Measurements from ENCODE around the gene SNX17.
"Not testable (repeated sequence)": the region's sequence is repeated elsewhere in the genome, so short reads cannot be mapped to it uniquely, and the experiment has no call there.

The SNX17 gene, protein sequence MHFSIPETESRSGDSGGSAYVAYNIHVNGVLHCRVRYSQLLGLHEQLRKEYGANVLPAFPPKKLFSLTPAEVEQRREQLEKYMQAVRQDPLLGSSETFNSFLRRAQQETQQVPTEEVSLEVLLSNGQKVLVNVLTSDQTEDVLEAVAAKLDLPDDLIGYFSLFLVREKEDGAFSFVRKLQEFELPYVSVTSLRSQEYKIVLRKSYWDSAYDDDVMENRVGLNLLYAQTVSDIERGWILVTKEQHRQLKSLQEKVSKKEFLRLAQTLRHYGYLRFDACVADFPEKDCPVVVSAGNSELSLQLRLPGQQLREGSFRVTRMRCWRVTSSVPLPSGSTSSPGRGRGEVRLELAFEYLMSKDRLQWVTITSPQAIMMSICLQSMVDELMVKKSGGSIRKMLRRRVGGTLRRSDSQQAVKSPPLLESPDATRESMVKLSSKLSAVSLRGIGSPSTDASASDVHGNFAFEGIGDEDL

DNA sequence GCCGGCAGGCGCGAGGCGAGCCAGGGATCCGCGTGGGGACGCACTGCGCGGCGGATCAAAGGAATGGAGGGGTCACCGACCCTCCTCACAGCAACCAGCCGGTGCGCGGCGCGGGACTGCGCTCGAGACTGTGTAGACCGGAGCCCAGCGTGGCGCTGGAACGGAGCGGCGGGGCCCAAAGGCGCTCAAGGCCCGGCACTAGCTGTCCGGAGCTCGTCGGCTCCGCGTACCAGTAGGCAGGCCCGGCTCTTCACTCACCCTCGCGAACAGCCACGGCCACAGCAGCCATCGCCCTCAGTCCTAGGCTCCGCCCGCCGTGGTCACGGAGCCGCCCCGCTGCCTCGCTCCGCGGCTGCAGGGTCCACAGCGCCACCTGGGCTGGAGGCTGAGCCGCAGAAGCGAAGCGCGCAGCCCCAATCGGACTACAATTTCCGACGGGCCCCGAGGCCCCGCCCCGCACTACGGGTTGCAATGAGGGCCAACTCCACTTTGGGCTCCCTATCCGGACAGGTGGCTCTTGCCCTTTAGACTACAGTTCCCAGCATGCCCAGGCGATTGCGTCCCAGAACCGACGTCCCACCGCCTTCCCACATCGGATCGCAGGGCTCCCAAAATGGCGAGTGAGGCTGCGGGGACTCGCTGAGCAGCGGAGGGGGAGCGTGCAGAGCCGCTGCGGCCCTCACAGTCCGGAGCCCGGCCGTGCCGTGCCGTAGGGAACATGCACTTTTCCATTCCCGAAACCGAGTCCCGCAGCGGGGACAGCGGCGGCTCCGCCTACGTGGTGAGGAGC lies at the start of gene SNX17, which contains the start of gene EIF2B4:
Gene SNX17 (plus strand): TSS at position 591 of the 790 bp plus-strand sequence. CDS start 128 bp downstream, at position 719.
Gene EIF2B4 (minus strand): TSS at position 313 of the 790 bp plus-strand sequence. CDS start 24 bp downstream, at position 289.
- peak; percentile 99 for DNase-seq

DNA sequence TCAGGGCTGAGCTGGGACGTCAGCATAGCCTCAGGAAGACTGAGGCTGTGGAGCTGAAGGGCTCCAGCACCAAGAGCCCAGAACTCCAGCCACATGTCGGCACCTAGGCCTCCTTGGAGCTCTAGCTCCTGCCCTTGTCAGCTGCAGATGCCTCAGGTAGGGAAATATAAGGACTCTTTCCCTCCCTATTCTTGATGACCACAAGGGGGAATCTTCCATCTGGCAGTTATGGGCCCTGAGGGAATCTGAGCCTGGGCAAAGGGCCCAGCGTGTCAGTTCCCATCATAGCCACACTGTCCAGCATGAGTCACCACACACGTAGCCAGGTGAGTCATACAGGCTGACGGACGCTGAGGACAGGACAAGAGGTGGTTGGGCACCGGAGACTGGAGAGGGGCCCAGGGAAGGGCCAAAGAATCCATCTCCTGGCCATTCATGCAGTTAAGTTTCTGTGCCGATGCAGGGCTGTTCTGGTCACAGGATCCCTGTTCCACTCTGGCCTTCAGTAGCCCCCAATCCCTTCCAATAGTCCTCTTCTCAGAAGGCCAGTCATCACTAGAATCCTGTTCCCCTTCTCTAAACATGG lies 49.4 kb upstream of the SNX17 start:
- DNase-seq, result peak; percentile 72

DNA sequence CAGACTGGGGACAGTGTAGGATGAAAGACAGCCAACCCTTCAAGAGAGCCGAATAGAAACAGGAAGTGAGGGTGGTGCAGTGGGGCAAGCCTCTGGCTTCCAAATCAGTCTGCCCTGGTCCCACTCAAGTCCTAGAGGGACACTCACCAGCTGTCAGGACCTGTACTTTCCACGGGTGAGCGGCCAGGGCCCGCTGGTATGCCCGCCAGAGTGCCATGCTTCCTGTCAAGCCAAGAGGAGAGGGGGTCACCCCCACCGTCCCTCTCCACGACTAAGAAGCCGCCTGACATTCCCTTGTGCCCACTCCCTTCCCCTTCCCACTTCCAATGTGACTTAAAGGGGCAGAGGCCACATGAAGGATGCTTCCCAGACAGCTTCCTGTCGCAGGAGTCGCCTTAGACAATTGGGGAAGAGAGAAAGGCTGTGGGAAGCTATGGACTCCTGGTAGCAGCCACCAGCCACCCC lies 48.1 kb upstream of the SNX17 start:
- DNase-seq, result peak; percentile 55

DNA sequence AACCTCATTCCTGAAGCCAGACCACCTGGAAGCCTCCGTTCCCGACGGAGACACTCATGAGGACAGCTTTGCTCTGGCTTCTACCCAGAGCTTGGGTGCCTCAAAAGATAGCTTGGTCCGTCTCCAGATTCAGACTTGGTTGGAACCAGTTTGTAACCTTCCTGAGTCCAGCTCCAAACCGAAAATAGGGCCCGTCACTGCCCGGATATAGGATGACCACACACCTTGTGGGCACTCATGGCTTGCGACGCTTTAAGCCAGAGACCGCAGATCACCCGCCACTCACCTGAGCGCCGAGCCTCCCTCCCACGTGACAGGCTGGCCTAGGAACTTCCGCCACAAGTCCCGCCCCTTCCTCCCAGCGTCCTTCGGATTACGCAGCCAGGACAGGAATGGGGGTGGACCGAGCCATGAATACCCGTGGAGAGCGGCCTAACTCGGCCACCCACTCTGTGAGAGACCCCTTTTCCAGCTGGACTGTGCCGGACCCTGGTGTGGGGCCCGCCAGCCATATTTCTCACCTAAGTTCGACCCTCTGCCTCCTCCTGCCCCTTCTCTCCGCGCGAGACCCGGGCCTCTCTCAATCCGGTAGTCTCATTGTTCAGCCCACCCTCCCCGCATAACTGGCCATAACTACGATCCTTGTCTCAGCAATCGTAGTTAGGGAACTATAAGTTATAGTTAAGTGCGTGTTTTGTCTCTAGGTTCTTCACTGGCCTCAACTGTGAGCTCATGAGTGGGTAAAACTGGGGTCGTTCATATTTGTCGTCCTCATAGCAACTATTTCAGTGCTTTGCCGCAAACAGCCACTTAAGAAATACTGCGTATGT lies 47.4 kb upstream of the SNX17 start, which contains the start of gene MPV17:
Gene MPV17 (minus strand): TSS at position 332 of the 830 bp plus-strand sequence. CDS start 580 bp downstream, outside the sequence.
- DNase-seq, result peak; percentile 97

DNA sequence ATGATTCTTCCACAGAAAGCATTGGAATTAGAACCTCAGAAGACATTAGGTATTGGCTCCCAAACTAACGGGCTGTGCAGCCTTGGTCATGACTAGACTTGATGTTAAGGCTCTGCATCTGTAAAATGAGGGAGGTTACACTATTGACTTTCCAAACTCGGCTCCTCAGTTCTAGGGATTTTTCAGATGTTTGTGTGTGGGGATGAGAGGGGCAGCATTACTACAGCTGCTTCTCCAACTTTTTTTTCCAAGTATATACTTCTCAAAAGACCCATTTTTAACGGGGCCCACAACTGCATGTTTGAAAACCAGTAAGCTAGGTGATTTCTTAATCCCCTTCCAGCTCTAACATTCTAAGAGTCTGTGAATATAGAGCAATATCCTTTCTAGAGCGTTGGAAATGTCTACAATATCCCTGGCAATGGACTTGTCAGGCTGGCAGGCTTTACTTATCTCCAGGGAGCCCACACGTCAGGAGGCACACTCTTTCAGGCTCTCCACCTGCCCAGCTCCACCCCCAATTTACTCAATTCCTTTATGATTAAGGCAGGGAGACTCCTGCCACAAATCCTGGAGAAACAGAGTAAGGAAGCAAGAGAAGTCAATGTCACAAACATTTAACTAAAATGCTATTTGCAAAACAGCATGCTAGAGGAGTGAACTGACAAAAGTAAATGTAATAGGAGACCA lies 46.7 kb upstream of the SNX17 start:
- DNase-seq, result peak; percentile 41

DNA sequence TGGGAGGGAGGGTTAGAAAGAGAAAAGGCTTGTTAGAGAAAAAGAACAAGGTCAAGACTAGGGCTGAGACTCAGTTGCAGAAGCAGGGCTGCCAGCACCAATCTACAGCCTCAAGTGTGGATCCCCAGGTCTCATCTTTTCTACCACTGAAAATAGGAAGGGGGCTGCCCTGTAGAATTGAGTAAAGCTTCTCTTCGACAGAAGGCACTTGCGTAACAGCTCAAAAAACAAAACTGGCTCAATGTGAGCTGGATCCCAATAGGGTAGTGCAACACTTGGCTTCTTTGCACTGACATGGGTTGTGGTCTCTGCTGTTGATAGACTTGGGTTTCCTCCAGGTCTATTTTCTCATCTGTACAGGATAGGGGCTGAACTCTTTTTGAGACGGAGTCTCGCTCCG lies 45.7 kb upstream of the SNX17 start:
- DNase-seq, result no peak

DNA sequence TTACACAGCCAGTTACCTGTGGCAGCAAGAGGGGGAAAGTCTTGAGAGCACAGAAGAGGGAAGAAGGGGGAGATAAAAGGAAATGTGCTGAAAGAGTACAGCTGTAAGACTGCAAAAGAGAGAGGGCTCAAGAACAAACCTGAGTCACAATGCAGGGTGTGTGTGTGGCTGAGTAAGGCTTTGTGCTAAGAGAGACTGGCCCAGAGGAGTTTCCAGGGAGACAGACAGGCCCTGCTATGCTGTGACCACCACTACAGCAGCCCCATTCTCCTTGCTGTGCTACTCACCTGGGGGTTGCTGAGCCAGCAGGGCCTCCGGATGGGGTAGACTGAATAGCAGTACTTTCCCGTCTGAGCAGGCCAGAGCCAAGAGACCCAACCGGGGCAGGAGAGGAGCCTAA lies 35.1 kb upstream of the SNX17 start:
- DNase-seq, result no peak

DNA sequence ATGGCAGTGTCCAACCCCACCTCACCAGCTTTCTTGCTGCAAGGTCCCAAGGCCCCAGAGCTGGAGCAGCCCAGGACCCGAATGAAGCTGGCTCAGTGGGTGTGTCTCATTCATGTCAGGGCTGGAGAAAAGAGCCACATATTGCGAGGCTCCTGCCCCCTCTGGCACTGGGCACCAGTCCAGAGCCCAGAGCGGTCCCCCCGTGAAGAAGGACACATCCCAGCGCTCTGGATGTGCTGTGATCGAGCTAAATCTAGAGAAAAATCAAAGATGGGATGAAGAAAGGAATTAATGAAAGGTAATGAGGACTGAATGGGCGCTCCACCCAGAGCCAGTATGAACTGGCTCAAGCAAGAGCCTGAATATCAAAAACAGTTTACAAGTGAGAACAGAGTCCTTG lies 34.2 kb upstream of the SNX17 start:
- DNase-seq, result no peak

DNA sequence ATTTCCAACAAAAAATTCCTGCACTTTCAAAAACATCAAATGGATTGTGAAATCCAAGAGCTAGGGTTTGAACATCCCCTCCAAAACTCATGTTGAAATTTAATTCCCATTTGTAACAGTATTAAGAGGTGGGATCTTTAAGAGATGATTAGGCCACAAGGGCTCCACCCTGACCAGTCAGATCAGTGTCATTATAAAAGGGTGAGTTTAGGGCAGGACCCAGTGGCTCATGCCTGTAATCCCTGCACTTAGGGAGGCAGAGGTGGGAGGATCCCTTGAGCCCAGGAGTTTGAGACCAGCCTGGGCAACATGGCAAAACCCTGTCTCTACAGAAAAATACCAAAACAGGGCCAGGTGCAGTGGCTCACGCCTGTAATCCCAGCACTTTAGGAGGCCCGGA lies 22.8 kb upstream of the SNX17 start:
- peak; percentile 71 for DNase-seq

DNA sequence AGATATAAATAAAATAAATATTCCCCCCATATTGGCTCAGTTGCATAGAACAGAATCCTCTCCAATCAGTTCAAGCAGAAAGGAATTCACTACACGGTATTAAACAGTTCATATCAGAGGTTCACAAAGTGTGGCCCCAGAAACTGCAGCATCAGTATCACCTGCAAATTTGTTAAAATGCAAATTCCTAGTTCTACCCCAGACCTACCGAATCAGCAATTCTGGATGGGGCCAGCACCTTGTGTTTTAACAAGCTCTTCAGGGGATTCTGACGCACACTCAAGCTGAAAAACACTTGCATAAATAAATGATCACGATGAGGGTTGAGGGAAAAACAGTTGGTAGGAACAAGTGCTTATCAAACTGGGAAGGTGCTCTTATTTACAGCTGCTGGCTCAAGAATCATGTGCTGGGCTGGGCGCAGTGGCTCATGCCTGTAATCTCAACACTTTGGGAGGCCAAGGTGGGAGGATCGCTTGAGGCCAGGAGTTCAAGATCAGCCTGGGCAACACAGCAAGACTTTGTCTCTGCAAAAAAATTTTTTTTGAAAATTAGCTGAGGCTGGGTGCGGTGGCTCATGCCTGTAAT lies 20.2 kb upstream of the SNX17 start:
- no peak for DNase-seq

DNA sequence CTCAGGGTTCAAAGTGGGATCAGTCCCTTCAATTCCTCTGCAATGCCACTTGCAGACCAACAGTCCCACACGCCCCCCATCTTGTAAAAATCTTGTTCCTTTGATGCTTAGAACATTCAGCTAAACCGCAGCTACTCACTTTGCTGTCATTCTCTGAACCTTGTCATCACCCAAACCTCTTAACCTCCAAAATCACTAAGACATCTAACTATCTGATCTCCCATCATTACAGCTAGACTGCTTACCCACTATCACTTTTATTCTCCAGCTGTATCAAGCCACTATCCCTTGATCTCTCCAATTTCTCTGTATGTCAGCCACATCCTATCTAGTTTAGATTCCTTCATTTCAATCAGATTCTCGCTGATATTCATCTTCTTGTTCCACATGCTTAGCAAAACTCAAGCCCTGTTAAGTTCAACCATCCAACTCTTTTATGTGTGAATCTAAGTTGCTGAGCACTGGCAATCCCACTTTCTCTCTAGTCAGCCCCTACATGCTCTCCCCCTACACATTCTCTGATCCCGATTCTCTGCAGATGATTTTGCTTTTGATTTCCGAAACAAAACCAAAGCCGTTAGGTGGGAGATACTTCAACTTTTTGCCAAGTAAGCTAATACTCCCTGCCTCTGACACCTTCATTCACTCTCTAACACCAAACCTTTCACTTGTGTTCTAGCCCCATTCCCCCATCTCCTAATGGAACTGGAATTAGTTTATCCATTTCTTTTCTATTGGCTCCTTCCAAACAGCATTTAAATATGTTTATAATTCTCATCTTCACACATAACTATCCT lies 18.4 kb upstream of the SNX17 start:
- DNase-seq, result no peak

DNA sequence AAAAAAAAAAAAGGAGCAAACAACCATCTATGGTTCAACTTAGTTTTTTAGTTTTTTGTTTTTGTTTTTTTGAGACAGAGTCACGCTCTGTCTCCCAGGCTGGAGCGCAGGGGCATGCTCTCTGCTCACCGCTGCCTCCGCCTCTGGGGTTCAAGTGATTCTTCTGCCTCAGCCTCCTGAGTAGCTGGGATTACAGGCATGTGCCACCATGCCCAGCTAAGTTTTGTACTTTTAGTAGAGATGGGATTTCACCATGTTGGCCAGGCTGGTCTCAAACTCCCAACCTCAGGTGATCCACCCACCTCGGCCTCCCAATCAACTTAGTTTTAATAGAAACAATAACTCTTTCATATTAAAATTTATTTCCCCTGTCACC lies 17.0 kb upstream of the SNX17 start:
- DNase-seq, result not testable (repeated sequence)

DNA sequence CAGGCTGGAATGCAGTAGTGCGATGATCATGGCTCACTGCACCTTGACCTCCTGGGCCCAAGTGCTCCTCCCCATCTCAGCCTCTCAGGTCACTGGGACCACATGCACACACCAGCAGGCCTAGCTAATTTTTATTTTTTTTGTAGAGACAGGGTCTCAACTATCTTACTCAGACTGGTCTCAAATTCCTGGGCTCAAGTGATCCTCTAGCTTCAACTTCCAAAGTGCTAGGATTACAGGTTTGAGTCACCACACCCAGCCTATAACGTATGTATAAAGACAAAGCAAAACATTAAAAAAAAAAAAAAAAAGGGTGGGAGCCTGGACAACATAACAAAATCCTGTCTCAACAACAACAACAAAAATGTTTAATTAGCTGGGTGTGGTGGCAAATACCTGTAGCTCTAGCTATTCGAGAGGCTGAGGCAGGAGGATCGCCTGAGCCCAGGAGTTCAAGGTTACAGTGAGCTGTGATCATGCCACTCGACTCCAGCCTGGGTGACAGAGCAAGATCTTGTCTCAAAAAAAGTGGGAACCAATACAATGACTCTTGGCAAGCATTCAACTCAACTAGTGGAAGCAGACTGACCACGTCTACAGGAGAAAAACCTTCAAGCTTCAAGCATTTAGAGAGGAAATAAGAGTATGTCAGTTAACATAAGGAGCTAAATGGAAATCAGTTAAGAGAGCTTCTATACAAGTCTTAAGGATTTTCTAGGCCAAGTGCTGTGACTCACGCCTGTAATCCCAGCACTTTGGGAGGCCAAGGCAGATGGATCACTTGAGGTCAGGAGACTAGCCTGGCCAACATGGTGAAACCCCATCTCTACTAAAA lies 16.4 kb upstream of the SNX17 start:
- DNase-seq, result peak; percentile 51

DNA sequence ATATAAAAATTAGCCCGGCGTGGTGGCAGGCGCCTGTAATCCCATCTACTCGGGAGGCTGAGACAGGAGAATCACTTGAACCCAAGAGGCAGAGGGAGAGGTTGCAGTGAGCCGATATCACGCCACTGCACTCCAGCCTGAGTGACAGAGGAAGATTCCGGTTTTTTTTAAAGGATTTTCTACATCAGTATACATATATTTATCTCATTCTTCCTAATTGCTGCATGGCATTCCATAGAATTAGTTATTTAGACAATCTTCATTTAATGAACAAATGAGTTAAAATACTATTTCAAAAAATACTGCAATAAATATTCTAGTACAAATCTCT lies 15.9 kb upstream of the SNX17 start:
- DNase-seq, result no peak

DNA sequence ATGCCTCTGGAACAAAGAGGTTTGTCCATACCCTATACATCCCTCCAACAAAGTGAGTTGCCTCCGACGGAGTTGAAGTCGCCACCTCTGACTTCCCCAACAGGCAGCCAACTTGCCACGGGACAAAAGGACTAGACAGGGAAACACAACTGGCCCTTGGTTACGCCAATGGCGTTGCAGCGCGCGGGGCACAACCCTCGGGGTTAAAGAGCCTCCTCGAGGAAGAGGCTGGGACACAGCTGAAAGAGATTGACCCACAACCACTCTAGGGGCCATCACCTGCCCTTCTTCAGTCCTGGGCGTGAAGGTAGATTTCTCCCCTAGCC lies 14.4 kb upstream of the SNX17 start:
- DNase-seq, result peak; percentile 86

DNA sequence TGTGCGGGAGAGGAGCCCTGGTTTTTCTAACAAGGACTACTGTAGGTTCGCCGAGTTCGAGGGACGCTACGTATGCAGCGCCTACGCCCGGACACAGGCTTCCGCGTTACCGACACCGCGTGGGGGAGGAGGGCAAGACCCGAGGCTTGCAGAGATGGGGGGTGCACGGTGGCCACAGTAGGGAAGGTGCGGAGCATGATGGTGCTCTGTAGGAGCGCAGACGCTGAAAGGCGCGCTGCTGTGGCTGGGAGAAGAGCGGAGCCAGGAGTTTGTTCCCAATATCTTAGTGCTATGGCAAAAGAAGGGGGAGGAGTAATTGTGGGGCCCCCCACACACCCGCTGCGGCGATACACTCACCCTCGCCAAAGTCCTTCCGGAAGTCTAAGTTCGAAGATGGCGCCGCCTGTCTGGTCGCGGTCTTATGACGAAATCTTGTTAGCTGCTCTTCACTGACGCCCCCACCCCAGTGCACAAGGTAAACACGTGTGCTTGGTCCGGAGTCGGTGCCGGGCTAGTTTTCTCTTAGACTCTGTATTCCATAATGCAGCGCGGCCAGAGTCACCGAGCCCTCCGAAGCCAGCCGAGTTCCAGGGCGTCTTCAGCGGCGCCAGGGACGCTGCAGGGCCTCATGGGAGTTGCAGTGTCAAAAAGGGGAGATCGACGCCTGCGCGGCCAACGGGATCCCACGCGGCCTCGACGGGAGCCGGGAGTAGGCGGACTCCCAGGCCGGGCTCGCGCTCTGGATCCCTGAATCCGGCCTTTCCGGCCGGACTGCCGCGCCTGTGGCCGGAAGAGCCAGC lies 13.8 kb upstream of the SNX17 start, which contains the start of gene GTF3C2:
Gene GTF3C2 (minus strand): TSS at position 383 of the 800 bp plus-strand sequence. CDS start 13,210 bp downstream, outside the sequence.
- peak; percentile 100 for DNase-seq

DNA sequence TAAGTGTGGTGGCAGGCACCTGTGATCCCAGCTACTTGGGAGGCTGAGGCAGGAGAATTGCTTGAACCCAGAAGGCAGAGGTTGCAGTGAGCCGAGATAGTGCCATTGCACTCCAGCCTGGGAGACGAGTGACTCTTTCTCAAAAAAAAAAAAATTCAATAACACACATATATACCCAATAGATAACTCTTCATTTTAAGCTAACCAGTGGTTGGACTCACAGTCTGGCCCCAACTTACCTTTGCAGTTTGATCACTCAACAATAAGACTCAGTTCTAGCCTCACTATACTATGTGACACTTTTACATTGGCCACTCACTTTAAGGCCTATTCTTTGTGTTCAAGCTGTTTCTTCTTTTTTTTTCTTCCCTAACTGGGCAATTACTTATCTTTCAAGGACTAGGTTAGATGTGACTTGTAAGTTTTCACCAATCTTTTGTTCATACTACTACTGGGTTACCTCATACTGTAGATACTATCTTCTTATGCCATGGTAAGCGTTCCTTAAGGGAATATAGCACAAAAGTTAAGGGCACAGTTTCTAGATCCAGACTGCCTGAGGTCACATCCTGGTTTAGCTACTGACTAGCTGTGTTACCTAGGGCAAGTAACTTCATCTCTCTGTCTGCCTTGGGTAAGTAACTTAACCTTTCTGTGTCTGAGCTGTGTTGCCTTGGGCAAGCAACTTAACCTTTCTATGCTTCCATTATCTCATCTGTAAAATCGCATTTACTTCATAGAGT lies 7.6 kb upstream of the SNX17 start:
- no peak for DNase-seq

DNA sequence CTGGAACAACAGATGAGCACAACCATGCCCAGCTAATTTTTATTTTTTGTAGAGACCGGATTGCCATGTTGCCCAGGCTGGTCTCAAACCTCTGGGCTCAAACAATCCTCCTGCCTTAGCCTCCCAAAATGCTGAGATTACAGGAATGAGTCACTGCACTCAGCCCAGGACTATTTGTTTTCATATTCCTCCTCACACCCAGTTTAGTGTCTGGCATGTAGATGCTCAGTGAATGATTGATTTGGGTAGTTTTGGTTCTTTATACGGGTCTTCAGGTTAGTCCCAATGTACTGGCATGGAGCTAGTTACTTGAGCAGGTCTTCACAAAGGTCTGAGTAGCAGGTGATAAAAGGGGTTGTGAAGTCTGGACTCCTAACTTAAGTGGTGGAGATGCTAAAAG lies 6.5 kb upstream of the SNX17 start:
- DNase-seq, result no peak

Measured in NCI-H82 (cell line).